Type B pancreatic cell (in vitro differentiated cells): Measurements from ENCODE around the gene ARHGEF38. TPM values are rescaled to one million over a fixed set of nuclear protein-coding genes. Genes with fewer than 3 reads are reported as not detected.

Source experiments
- DNase-seq: peaks from one replicate; pipeline ENCODE4 v3.0.0; 2021; ENCODE audit warnings: mixed read lengths; ENCODE audit not compliant: unreplicated experiment; ENCODE audit errors: extremely low spot score
- H3K27ac Mint-ChIP-seq: 2 replicates; pipeline ENCODE4 v1.8.0; 2021; ENCODE audit warnings: mild to moderate bottlenecking, mixed read lengths
- H3K27me3 Mint-ChIP-seq: 2 replicates; pipeline ENCODE4 v1.8.0; 2021; ENCODE audit warnings: mixed read lengths
- H3K36me3 Mint-ChIP-seq: 2 replicates; pipeline ENCODE4 v1.8.0; 2021; ENCODE audit warnings: mixed read lengths
- H3K4me1 Mint-ChIP-seq: one replicate; pipeline ENCODE4 v1.8.0; 2021; ENCODE audit warnings: mixed read lengths; ENCODE audit not compliant: unreplicated experiment
- H3K4me3 Mint-ChIP-seq: 2 replicates; pipeline ENCODE4 v1.8.0; 2021; ENCODE audit warnings: mild to moderate bottlenecking, mixed read lengths
- H3K9me3 Mint-ChIP-seq: 2 replicates; pipeline ENCODE4 v1.8.0; 2021; ENCODE audit warnings: mixed read lengths
- total RNA-seq: library from RNA; stranded (reverse); gene quantifications from 2 replicates; pipeline ENCODE4 v1.2.1, GENCODE V29; 2021; ENCODE audit warnings: low replicate concordance
- TF ChIP-seq, protein P1 (sequence below): fragments of 200-600 bp; sonication (generic); conservative IDR thresholded peaks from 2 replicates; pipeline ENCODE4 v1.5.0; 2021; ENCODE audit warnings: antibody characterized with exemption, mild to moderate bottlenecking

Gene ARHGEF38
- total RNA-seq, 1 donor from 2014 or later, result 2.4 TPM

DNA sequence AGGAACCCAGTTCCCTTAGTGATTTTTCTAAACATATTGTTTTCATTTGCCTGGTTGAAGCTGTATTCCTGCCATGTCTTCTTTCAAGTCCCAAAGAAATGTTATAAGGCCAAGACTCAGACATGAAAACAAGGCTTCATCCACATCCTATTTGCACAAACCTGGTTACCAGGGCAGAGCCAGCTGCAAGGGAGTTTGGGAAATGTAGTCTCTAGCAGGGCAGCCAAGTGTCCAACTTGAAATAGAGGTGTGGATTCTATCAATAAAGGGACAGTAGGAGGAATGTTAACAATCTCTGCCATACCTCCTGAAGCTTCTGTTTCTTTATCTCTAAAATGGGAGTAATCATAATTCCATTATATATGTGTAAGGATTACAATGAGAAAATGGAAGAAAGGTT is 99.5 kb downstream of the ARHGEF38 start:
- no peaks in the 10 kb centered on the region for H3K36me3 Mint-ChIP-seq
- H3K4me3 Mint-ChIP-seq, result no peak overlapping the region
- TF ChIP-seq, protein P1, sequence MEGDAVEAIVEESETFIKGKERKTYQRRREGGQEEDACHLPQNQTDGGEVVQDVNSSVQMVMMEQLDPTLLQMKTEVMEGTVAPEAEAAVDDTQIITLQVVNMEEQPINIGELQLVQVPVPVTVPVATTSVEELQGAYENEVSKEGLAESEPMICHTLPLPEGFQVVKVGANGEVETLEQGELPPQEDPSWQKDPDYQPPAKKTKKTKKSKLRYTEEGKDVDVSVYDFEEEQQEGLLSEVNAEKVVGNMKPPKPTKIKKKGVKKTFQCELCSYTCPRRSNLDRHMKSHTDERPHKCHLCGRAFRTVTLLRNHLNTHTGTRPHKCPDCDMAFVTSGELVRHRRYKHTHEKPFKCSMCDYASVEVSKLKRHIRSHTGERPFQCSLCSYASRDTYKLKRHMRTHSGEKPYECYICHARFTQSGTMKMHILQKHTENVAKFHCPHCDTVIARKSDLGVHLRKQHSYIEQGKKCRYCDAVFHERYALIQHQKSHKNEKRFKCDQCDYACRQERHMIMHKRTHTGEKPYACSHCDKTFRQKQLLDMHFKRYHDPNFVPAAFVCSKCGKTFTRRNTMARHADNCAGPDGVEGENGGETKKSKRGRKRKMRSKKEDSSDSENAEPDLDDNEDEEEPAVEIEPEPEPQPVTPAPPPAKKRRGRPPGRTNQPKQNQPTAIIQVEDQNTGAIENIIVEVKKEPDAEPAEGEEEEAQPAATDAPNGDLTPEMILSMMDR, result no peak
- H3K9me3 Mint-ChIP-seq, result no peaks in the 10 kb centered on the region
- no peaks in the 10 kb centered on the region for H3K4me1 Mint-ChIP-seq
- H3K27me3 Mint-ChIP-seq, result no peaks in the 10 kb centered on the region
- no peak overlapping the region for H3K27ac Mint-ChIP-seq
- no peak for DNase-seq

DNA sequence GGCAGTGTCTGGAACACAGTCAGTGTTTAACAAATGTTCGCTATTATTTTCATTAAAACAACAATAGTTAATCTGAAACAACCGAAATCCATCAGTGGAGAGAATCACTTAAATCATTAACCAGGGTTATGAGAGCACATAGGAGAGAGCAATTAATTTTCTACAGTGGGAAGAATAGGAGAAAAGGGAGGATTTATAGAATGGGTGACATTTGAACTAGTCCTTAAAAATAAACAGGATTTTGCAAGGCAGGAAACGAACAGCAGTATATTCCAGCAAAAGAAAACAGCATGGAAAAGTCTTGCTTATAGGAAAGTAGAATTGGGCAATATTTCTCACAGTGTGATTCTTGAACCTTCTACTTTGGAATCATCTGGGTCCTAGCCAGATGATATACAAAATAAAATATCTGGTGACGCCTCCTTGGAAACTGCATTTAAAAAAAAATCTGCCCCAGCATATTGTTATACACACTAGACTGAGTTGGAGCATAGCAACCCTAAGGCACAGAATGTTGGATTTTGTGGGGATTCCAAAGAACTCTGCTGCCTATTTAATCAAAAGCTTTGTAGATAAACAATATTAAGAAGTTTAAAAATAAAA is 100.0 kb downstream of the ARHGEF38 start:
- Mint-ChIP-seq H3K36me3 (no peaks in the 10 kb centered on the region), H3K4me1 (no peaks in the 10 kb centered on the region), H3K9me3 (no peaks in the 10 kb centered on the region), H3K27ac (no peak overlapping the region), H3K27me3 (no peaks in the 10 kb centered on the region), H3K4me3 (no peak overlapping the region)
- TF ChIP-seq, protein P1, result no peak
- DNase-seq, result no peak

DNA sequence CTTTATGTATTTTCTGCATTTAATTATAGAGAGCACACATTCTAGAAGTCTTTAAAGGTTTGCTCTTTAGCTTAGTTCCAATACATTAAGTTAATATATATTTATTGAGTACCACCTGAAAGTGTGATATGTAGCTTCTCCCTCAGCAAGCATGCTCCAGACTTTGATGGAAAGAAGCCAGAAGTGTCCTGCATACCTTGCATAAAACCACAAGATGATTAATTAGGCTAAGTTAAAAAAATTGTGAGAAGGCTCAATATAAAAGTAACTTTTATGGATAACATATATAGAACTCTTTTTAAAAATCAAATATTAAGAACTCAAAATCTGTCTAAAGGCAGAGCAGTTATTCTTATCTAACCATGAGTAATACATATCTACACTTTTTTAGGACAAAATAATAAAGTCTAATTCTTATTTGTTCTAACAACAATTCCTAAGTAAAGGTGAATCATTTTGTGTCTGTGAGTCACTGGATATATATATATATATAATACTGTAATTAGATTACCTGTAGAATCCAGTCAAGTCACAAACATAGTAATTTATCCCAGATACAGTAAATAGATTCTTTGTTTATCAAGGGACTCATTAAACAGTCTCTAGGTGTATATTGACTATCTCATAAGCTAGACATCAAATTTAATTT is 104.8 kb downstream of the ARHGEF38 start:
- Mint-ChIP-seq H3K27me3 (no peaks in the 10 kb centered on the region), H3K4me3 (no peak overlapping the region), H3K4me1 (no peaks in the 10 kb centered on the region), H3K27ac (no peak overlapping the region), H3K36me3 (no peaks in the 10 kb centered on the region), H3K9me3 (no peaks in the 10 kb centered on the region)
- DNase-seq, result no peak
- TF ChIP-seq, protein P1, result no peak

DNA sequence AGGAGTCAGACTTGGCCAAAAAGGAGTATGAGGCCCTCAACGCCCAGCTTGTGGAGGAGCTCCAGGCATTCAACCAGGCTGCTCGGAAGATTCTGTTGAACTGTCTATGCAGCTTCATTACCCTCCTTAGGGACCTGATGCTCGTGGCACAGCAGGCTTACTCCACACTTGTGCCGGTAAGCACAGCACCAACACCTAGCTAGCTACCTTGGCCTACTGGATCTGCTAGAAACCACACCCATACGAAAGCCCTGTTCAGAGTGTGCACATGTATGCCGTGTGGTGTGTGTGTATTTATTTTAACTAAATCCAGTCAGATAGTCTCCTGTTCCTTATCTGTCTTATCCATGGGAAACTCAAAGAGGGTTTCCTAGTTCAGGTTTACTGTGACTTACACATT is 106.8 kb downstream of the ARHGEF38 start:
- TF ChIP-seq, protein P1, result no peak
- no peaks in the 10 kb centered on the region for H3K9me3 Mint-ChIP-seq
- no peak overlapping the region for H3K4me3 Mint-ChIP-seq
- no peaks in the 10 kb centered on the region for H3K27me3 Mint-ChIP-seq
- H3K4me1 Mint-ChIP-seq, result no peaks in the 10 kb centered on the region
- H3K36me3 Mint-ChIP-seq, result no peaks in the 10 kb centered on the region
- no peak for DNase-seq
- no peak overlapping the region for H3K27ac Mint-ChIP-seq

DNA sequence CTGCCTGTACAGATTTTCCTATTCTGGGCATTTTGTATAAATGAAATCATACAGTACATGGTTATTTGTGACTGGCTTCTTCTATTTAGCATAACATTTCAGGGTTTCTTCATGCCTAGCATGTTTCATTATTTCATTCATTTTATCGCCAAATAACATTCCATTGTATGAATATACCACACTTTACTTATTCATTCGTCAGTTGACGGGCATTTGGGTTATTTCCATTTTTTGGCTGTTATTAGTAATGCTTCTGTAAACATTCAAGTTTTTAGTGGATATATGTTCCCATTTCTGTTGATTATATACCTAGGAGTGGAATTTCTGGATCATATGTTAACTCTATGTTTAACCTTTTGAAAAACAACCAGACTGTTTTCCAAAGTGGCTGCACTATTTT is 108.6 kb downstream of the ARHGEF38 start:
- TF ChIP-seq, protein P1, result no peak
- Mint-ChIP-seq H3K27me3 (no peaks in the 10 kb centered on the region), H3K27ac (no peak overlapping the region), H3K4me1 (no peaks in the 10 kb centered on the region), H3K9me3 (no peaks in the 10 kb centered on the region), H3K36me3 (no peaks in the 10 kb centered on the region), H3K4me3 (no peak overlapping the region)
- no peak for DNase-seq
